HepG2 (cell line): ENCODE data around the gene AKAP8. TPM values are rescaled to one million over a fixed set of nuclear protein-coding genes. Genes with fewer than 3 reads are reported as not detected.

ENCODE experiments used
- ATAC-seq: fragments of 200-7000 bp; cut with Tn5 transposase; 3 replicates; pipeline ENCODE4 v1.9.1; 2020; ENCODE audit warnings: mild to moderate bottlenecking, moderate library complexity
- BruUV-seq: library from RNA; stranded (reverse); fragments of 400-500 nt; replicated peaks from 2 replicates; lab custom pipeline; 2021; lab: Mats Ljungman, UMichigan
- CTCF ChIA-PET: fragments of 300-600 bp; formaldehyde crosslinking; extraction: SDS; loops from one replicate; lab custom pipeline; 2021; ENCODE audit warnings: low total read pairs, inconsistent platforms, low intra/inter-chr PET ratio; lab: Yijun Ruan, JAX
- POLR2A ChIA-PET: fragments of 350-600 bp; sonication (Branson Sonifier 250); formaldehyde crosslinking; loops from one replicate; lab custom pipeline; 2020; ENCODE audit warnings: antibody characterized with exemption, inconsistent platforms; lab: Yijun Ruan, JAX
- DNase-seq: peaks from one replicate; pipeline ENCODE4 v3.0.0-alpha.2; 2015; ENCODE audit warnings: low spot score
- FAIRE-seq: peaks from 3 replicates; lab custom pipeline; 2011; peaks lifted over from hg19 to GRCh38; lab: Jason Lieb, UNC
- H2AFZ ChIP-seq: one replicate; pipeline ENCODE4 v1.6.1; 2011; ENCODE audit warnings: low read length, inconsistent platforms
- H3K27ac ChIP-seq: fragments of 300-600 bp; 3 replicates; pipeline ENCODE4 v1.8.0; 2011; ENCODE audit warnings: mixed run types, mild to moderate bottlenecking, mixed read lengths, low read length, inconsistent platforms; ENCODE audit not compliant: insufficient read depth; ENCODE audit errors: extremely low read length
- H3K27me3 ChIP-seq, 2 experiments: fragments of 200-600 bp in 1 of 2; 2 replicates in 1 of 2; 3 replicates in 1 of 2; pipeline versions ENCODE4 v1.6.0 to v1.8.0; 2011; ENCODE audit warnings: low read length in 2 of 2, mild to moderate bottlenecking in 2 of 2, moderate library complexity in 2 of 2, inconsistent platforms in 1 of 2; ENCODE audit not compliant: insufficient read depth in 2 of 2, control insufficient read depth in 1 of 2
- H3K36me3 ChIP-seq, 2 experiments: fragments of 200-600 bp in 1 of 2; replicated peaks in 1 of 2; 2 replicates in 1 of 2; 3 replicates in 1 of 2; pipeline versions ENCODE4 v1.5.1 to v1.8.0; 2011; ENCODE audit warnings: low read length in 2 of 2, inconsistent platforms in 1 of 2; ENCODE audit not compliant: insufficient read depth in 2 of 2, control insufficient read depth in 1 of 2
- H3K4me1 ChIP-seq: 2 replicates; pipeline ENCODE4 v1.5.1; 2012; ENCODE audit warnings: low read length, inconsistent platforms; ENCODE audit not compliant: insufficient read depth
- H3K4me2 ChIP-seq: 2 replicates; pipeline ENCODE4 v1.6.0; 2011; ENCODE audit warnings: low read depth, low read length, inconsistent platforms
- H3K4me3 ChIP-seq, 3 experiments: fragments of 200-600 bp in 1 of 3; sonication (generic), shearing (Covaris generic) in 1 of 3; replicated peaks in 1 of 3; 2 replicates each; pipeline ENCODE4 v1.5.1; 2011 to 2016; ENCODE audit warnings: low read length in 3 of 3, inconsistent platforms in 2 of 3, low read depth in 2 of 3, mild to moderate bottlenecking in 2 of 3, control low read depth in 1 of 3, mixed read lengths in 1 of 3; ENCODE audit not compliant: insufficient read depth in 1 of 3
- H3K79me2 ChIP-seq: one replicate; pipeline ENCODE4 v1.6.1; 2011; ENCODE audit warnings: low read length, inconsistent platforms; ENCODE audit not compliant: insufficient read depth
- H3K9ac ChIP-seq: 2 replicates; pipeline ENCODE4 v1.6.0; 2011; ENCODE audit warnings: mild to moderate bottlenecking, low read depth, low read length, inconsistent platforms; ENCODE audit not compliant: insufficient read depth
- H3K9me3 ChIP-seq: 2 replicates; pipeline ENCODE4 v1.5.1; 2012; ENCODE audit warnings: mild to moderate bottlenecking, low read length
- H4K20me1 ChIP-seq: 2 replicates; pipeline ENCODE4 v1.6.0; 2011; ENCODE audit warnings: inconsistent platforms, mild to moderate bottlenecking, low read length, moderate library complexity; ENCODE audit not compliant: insufficient read depth
- AKNA ChIP-seq: sonication (generic); formaldehyde crosslinking; IDR thresholded peaks from 2 replicates; pipeline ENCODE4 v1.4.0; 2020; ENCODE audit warnings: missing genetic modification reagents, borderline replicate concordance
- ASH2L ChIP-seq: fragments of 300-600, 200-600 bp; sonication (generic); IDR thresholded peaks from 2 replicates; pipeline ENCODE4 v1.7.0; 2017; ENCODE audit warnings: low read depth, mild to moderate bottlenecking, moderate library complexity, mixed read lengths, low read length; ENCODE audit not compliant: insufficient read length
- ETV5 ChIP-seq: IDR thresholded peaks from 2 replicates; pipeline ENCODE4 v1.6.1; 2018; ENCODE audit warnings: missing biosample characterization, missing genetic modification reagents, inconsistent platforms, borderline replicate concordance
- HIVEP1 ChIP-seq: sonication (generic); formaldehyde crosslinking; IDR thresholded peaks from 2 replicates; pipeline ENCODE4 v1.4.0; 2020; ENCODE audit warnings: mild to moderate bottlenecking, missing genetic modification reagents
- HNF4G ChIP-seq, 2 experiments: sonication (generic) in 1 of 2; formaldehyde crosslinking in 1 of 2; IDR thresholded peaks; 2 replicates each; pipeline versions ENCODE4 v1.4.0 to v1.6.1; 2011 to 2020; ENCODE audit warnings: borderline replicate concordance in 2 of 2, low read depth in 2 of 2, mild to moderate bottlenecking in 2 of 2, low read length in 1 of 2, missing genetic modification reagents in 1 of 2, moderate library complexity in 1 of 2
- MYC ChIP-seq: sonication (generic); formaldehyde crosslinking; IDR thresholded peaks from 2 replicates; pipeline ENCODE4 v1.9.0; 2021; ENCODE audit warnings: missing genetic modification reagents, borderline replicate concordance
- PLRG1 ChIP-seq: fragments of 450-650 bp; conservative IDR thresholded peaks from 2 replicates; pipeline ENCODE4 v1.6.1; 2016
- PLSCR1 ChIP-seq: sonication (generic); formaldehyde crosslinking; IDR thresholded peaks from 2 replicates; pipeline ENCODE4 v1.5.0; 2020; ENCODE audit warnings: missing genetic modification reagents, mild to moderate bottlenecking, borderline replicate concordance
- RAD51 ChIP-seq: fragments of 450-650 bp; IDR thresholded peaks from 2 replicates; pipeline ENCODE4 v1.6.1; 2016; ENCODE audit warnings: borderline replicate concordance
- REXO4 ChIP-seq: sonication (generic); formaldehyde crosslinking; IDR thresholded peaks from 2 replicates; pipeline ENCODE4 v1.8.0; 2022; ENCODE audit warnings: missing genetic modification reagents, mild to moderate bottlenecking, borderline replicate concordance
- TSC22D2 ChIP-seq: sonication (generic); formaldehyde crosslinking; IDR thresholded peaks from 2 replicates; pipeline ENCODE4 v1.5.1; 2020; ENCODE audit warnings: missing genetic modification reagents, mild to moderate bottlenecking, borderline replicate concordance
- ZNF280B ChIP-seq: sonication (generic); formaldehyde crosslinking; IDR thresholded peaks from 2 replicates; pipeline ENCODE4 v1.5.0; 2020; ENCODE audit warnings: missing genetic modification reagents, mild to moderate bottlenecking, borderline replicate concordance
- ZNF33B ChIP-seq: sonication (generic); formaldehyde crosslinking; IDR thresholded peaks from 2 replicates; pipeline ENCODE4 v1.5.1; 2020; ENCODE audit warnings: mild to moderate bottlenecking, missing genetic modification reagents
- ZNF430 ChIP-seq: sonication (generic); formaldehyde crosslinking; IDR thresholded peaks from 2 replicates; pipeline ENCODE4 v1.9.0; 2021; ENCODE audit warnings: mild to moderate bottlenecking, missing genetic modification reagents
- ZNF543 ChIP-seq: sonication (generic); formaldehyde crosslinking; IDR thresholded peaks from 2 replicates; pipeline ENCODE4 v1.4.0; 2020; ENCODE audit warnings: mild to moderate bottlenecking, missing genetic modification reagents
- WGBS: methylation state at CpG from one replicate; pipeline ENCODE4 v1.1.6; 2017; ENCODE audit warnings: low lambda C conversion rate; 5-methylcytosine and 5-hydroxymethylcytosine counted together
- in situ Hi-C: cut with HindIII; loops from 2 replicates; pipeline ENCODE4 v1.10.0; 2017; ENCODE audit warnings: low pct_unique_long_range_greater_than_20kb; ENCODE audit not compliant: extremely low pct_ligation_motif_present
- intact Hi-C: fragments of 100-400 bp; cut with micrococcal nuclease; formaldehyde crosslinking; loops from one replicate; pipeline ENCODE4 v1.10.0; 2022; ENCODE audit not compliant: unreplicated experiment
- polyA plus RNA-seq, 8 experiments: library from polyadenylated mRNA; depleted of rRNA in 3 of 8; stranded (reverse) in 7 of 8; unstranded in 1 of 8; fragments of >200 nt; fragmentation: Illumina TruSeq in 4 of 8; extraction: Trizol in 4 of 8; gene quantifications; 2 replicates each; pipeline versions ENCODE4 v1.2.1 to v1.2.3, GENCODE V29; 2011 to 2016; ENCODE audit warnings: low read depth in 4 of 8, missing spikeins in 1 of 8, mixed read lengths in 1 of 8; ENCODE audit not compliant: insufficient read depth in 1 of 8
- total RNA-seq, 5 experiments: library from RNA; depleted of rRNA; stranded (reverse); fragments of >200 nt; fragmentation: Illumina TruSeq; extraction: Trizol; gene quantifications; 2 replicates each; pipeline ENCODE4 v1.2.3, GENCODE V29; 2016; ENCODE audit warnings: low read depth in 1 of 5

Gene AKAP8
- total and polyA plus RNA-seq, 2 of the 13 experiments (the other 11 are each of a cell fraction or from before 2014, with no cell fraction given) = 15.9 to 22.1 TPM

DNA sequence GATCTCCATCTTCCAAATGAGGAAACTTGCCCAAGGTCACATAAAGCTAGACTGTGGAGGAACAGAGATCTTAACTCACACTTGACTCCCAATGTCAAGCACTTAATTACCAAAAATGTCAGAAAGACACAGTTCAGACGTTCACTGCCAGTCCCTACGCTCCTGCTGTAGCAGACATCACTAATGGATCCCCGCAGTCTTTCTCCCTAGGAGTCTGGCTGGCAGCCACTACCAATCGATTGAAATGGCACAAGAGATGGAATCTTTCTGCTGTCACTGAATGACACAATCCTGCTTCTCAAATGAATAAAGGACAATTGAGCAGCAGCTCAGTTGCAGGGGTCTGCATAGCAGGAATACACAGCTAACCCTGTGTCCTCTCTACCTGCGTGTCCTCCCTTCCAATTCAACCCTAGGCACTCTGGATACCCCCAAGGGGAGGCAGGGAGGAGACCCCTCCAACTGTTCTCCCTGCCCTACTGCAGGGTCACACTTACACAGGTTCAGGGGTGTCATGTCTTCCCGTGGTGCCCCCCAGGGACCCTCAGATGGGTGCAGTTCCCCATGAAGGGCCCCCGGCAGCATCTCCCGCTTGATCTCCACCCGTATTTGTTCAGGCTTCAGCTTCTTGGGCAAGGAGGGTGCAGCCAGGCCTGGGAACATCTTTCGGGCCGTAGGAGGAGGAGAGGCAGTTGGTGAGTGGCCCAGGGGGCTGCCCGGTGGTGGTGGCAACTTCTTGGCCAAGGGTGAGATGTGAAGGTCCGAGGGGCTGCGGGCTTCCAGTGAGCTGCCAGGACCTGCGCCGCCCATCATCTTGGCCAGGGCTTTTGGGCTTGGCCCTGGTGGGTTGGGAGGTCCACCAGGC lies 47.1 kb upstream of the AKAP8 start:
- in situ Hi-C loops (loop anchor here (10.0 kb wide), 1 partner anchor 128 kb away; no protein-coding TSS in a partner anchor), intact Hi-C loops (no loop called here)
- ATAC-seq (no peak), FAIRE-seq (no peak), DNase-seq (no peak)
- Histone ChIP-seq H2AFZ (no peak overlapping the region), H3K9me3 (no peaks in the 10 kb centered on the region; the same call in 1 of the 2 replicates), H4K20me1 (no peaks in the 10 kb centered on the region), H3K4me2 (no peak overlapping the region), H3K27ac (no peak overlapping the region), H3K27me3 (no peaks in the 10 kb centered on the region; a peak in 2 of 5 replicates), H3K4me3 (no peak overlapping the region), H3K4me1 (peaks cover 16% of the 10 kb centered on the region), H3K79me2 (peaks cover 20% of the 10 kb centered on the region), H3K9ac (no peak overlapping the region), H3K36me3 (peaks cover 31 to 42% of the 10 kb centered on the region in 2 experiments; a peak in 4 of 5 replicates)
- BruUV-seq = no TSS peak
- ChIA-PET CTCF (no interaction called here), POLR2A (no interaction called here)
- TF ChIP-seq PLRG1 = no peak
- no peak for TF ChIP-seq PLSCR1 (CRISPR knock-in tag)
- no peak for TF ChIP-seq ETV5 (CRISPR knock-in tag)
- TF ChIP-seq ASH2L = no peak
- TF ChIP-seq HNF4G (IDR thresholded peaks at IDR 0.05; ENCODE audit: borderline replicate concordance, low read depth, low read length) = no peak
- no peak for TF ChIP-seq HNF4G (CRISPR knock-in tag; IDR thresholded peaks at IDR 0.05; ENCODE audit: borderline replicate concordance, low read depth)
- TF ChIP-seq REXO4 (CRISPR knock-in tag) = no peak
- TF ChIP-seq ZNF543 = no peak
- TF ChIP-seq AKNA (CRISPR knock-in tag) = no peak
- TF ChIP-seq TSC22D2 = no peak
- TF ChIP-seq MYC (CRISPR knock-in tag) = no peak
- no peak for TF ChIP-seq ZNF280B (CRISPR knock-in tag)
- no peak for TF ChIP-seq RAD51
- no peak for TF ChIP-seq ZNF33B (CRISPR knock-in tag)
- no peak for TF ChIP-seq ZNF430 (CRISPR knock-in tag)
- no peak for TF ChIP-seq HIVEP1 (CRISPR knock-in tag)
- WGBS = 97% methylated on average over 12 of the region's 16 CpGs
